ENCODE measurements around the gene MNX1.

MNX1 gene

DNA sequence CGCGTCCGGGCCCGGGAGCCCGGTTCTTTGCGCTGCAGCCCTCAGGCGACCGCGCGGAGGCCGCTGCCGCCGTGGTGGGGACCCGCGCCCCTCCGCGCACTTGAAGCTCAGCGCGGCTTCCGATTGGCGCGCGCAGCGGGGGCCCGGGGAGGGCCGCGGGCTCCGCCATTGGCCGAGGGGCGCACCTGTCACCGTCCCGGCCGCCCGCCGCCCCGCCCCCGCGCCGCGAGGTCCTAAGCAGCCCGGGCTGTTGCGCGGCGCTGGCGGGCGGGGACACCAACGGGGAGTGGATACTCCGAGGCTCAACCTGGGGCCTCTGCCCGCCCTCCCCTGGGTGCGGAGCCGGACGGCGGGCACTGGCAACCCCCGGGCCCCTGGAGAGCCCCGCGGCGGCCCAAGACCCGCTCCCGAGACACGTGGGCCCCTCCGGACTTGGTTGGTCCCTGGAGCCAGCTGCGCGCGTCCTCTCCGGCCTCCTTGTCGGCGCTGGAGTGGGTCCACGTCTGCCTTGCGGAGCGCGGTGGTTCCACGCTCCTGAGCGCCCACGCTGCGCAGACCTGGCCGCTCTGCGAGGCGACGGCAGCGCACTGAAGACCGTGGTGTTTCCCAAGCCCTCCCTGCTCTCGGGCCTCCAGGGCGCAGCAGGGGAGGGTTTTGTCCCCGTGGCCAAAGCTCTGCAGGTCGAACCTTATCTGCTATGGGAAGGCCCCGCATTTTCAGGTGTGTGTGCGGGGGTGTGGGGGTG, at the start of gene MNX1:
Gene MNX1 (minus strand): TSS at position 76 of the 745 bp plus-strand sequence. CDS start 313 bp downstream, outside the sequence.
- TF ChIP-seq, protein P1, sequence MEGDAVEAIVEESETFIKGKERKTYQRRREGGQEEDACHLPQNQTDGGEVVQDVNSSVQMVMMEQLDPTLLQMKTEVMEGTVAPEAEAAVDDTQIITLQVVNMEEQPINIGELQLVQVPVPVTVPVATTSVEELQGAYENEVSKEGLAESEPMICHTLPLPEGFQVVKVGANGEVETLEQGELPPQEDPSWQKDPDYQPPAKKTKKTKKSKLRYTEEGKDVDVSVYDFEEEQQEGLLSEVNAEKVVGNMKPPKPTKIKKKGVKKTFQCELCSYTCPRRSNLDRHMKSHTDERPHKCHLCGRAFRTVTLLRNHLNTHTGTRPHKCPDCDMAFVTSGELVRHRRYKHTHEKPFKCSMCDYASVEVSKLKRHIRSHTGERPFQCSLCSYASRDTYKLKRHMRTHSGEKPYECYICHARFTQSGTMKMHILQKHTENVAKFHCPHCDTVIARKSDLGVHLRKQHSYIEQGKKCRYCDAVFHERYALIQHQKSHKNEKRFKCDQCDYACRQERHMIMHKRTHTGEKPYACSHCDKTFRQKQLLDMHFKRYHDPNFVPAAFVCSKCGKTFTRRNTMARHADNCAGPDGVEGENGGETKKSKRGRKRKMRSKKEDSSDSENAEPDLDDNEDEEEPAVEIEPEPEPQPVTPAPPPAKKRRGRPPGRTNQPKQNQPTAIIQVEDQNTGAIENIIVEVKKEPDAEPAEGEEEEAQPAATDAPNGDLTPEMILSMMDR (IDR thresholded peaks at IDR 0.05; ENCODE audit: low read depth, low read length, missing control alignments): no peak

DNA sequence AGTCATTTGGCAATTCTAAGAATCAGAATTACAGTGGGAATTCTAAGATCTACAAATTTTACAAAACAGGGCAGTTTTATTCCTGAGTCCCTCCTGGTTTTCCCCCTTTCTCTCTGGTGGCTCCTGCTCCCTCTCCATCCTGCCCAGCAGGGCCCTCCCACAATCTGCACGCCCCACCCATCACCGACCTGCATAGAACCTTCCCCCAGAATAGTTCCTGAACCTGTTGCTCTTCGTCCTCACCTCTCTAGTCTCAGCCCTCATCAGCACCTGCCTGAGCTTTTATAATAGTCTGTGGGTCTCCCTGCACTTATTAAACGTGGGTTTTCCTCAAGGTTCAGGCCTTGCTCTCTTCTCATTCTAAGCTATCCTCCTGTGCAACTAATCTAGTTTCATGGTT, 49.1 kb upstream of the MNX1 start:
- TF ChIP-seq, protein P1 (IDR thresholded peaks at IDR 0.05; ENCODE audit: low read depth, low read length, missing control alignments): no peak
- no peak overlapping the region for H3K4me3 ChIP-seq (ENCODE audit: low read depth, low read length)
- DNase-seq (ENCODE audit: low read depth): no peak

More for the DNA sequence above, at the start of gene MNX1:
- DNase-seq (ENCODE audit: low read depth): peak; percentile 33
- H3K4me3 ChIP-seq (ENCODE audit: low read depth, low read length): peak within 1 kb of the TSS; percentile 67

DNA sequence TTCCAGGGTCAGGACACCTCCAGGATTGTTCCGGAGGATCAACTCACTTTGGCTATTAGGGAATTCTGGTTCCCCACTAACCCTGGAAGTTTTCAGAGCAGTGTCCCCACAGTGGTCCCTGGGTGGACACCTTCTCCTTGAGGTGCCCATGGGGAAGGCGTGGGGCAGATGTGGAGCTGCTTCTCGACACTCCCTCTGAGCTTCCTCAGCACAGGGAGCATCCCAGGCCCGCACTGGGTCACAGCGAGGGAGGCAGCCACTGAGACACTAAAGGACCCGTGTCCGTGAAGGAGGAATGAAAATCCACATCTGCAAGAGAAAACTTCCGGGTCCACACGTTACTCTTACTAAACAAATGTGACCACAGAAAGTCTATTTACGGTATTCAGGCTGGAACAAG, 48.2 kb upstream of the MNX1 start:
- H3K4me3 ChIP-seq (ENCODE audit: low read depth, low read length): no peak overlapping the region
- TF ChIP-seq, protein P1 (IDR thresholded peaks at IDR 0.05; ENCODE audit: low read depth, low read length, missing control alignments): no peak
- no peak for DNase-seq (ENCODE audit: low read depth)

DNA sequence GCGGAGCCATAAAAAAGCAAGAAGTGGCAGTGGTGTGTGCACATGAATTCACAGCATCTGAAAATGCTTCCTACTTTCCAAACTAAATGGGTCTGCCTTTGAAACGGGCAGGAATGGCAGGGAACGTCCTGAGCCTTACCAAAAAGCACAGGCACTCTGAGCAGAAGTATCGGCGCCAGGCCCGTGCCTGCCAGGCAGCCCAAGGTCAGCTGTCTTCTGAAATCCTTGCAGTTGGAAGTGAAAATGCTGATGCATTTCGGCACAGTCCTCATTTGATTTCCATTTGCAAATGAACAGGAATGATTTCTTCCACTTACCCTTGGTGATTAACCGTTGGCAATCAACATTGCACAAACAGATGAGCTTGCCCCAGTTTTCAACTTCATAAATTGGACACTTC, 47.6 kb upstream of the MNX1 start:
- TF ChIP-seq, protein P1 (IDR thresholded peaks at IDR 0.05; ENCODE audit: low read depth, low read length, missing control alignments): no peak
- no peak for DNase-seq (ENCODE audit: low read depth)
- H3K4me3 ChIP-seq (ENCODE audit: low read depth, low read length): no peak overlapping the region

DNA sequence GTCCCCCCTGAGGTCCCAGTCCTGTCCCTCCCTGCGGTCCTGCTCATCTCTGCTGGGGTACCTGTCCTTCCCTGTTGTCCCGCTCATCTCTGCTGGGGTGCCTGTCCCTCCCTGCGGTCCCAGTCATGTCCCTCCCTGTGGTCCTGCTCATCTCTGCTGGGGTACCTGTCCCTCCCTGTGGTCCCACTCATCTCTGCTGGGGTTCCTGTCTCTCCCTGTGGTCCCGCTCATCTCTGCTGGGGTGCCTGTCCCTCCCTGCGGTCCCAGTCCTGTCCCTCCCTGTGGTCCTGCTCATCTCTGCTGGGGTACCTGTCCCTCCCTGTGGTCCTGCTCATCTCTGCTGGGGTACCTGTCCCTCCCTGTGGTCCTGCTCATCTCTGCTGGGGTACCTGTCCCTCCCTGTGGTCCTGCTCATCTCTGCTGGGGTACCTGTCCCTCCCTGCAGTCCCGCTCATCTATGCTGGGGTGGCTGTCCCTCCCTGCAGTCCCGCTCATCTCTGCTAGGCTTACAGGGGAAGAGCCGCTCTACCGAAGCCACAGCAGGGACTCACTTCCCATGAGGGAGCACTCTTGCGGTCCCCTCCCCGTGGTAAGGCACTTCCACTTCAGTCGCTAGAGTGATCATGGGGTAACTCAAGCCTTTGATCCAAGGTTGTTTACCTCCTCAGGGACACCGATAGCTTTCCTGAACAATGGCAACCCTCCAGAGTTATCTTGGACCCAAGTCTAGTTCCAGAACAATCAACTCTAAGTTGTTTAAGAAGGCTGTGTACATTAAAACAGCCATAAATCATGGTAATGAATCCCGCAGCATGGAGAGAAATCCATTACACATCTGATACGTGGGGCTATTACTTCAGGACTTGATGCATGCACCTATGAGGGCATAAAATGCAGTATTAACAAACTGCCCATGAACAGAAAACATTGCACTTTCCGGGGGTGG, 46.8 kb upstream of the MNX1 start:
- H3K4me3 ChIP-seq (ENCODE audit: low read depth, low read length): no peak overlapping the region
- TF ChIP-seq, protein P1 (IDR thresholded peaks at IDR 0.05; ENCODE audit: low read depth, low read length, missing control alignments): no peak

DNA sequence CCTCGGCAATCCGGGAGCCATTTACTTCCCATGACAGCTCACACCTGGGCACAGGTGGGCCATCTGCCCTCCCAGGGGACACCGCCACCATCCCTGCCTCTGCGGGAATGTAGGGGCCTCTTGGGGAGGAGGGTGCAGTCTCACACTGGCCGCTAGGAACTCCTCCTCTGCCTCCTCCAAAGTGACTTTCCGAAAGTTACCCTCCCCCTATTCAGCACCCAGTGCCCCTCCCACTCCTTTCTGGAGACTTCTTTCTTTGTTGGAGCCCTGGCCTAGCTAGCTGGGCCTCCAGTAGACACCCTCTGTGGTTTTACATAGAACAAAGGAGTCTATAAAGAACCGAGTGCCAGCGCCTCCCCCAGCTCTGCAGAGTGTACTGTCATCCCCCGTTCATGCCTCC, 45.8 kb upstream of the MNX1 start:
- no peak for DNase-seq (ENCODE audit: low read depth)
- H3K4me3 ChIP-seq (ENCODE audit: low read depth, low read length): no peak overlapping the region
- TF ChIP-seq, protein P1 (IDR thresholded peaks at IDR 0.05; ENCODE audit: low read depth, low read length, missing control alignments): no peak

More for the DNA sequence above, 46.8 kb upstream of the MNX1 start:
- no peak for DNase-seq (ENCODE audit: low read depth)
